ENCODE results near the gene ZC3H12C. TPM values are rescaled to one million over a fixed set of nuclear protein-coding genes. Genes with fewer than 3 reads are reported as not detected.

Gene ZC3H12C
- total and polyA plus RNA-seq, 10 of the 15 experiments (the other 5 are each of a cell fraction or from before 2014, with no cell fraction given), result 0.31 to 31.0 (median 3.7) TPM

DNA sequence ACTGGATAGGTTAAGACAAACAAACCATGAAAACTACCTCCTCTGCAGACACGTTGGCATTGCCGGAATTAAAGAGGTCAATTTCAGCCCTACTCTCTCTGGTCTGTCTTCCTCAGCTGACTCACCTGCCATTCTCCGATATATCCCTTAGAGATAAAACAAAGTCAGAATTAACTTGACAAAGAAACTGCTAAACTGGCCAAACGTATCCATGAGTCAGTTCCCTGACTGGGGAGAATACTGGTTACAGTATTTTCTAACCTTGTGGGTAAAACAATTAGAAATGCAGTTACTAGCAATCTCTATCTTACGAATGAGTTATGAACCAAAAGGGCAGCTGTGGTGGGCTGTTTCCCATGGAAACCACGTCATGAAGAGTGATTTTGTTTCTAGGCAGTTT, 107.0 kb downstream of the ZC3H12C start:
- SMC1A ChIA-PET (ENCODE audit: uncharacterized antibody, unreplicated experiment), result interaction anchor here (0.9 to 9.5 kb wide), 26 partner anchors 19 to 1069 kb away, joined by 3 to 113 read pairs (median 6); partner anchors contain the start of gene FDX1
- Histone ChIP-seq H2AFZ (ENCODE audit: control insufficient read depth, low read depth, low read length) (no peak overlapping the region), H3K79me2 (ENCODE audit: control insufficient read depth, insufficient read depth, low read length) (no peaks in the 10 kb centered on the region), H4K20me1 (ENCODE audit: control insufficient read depth, insufficient read depth) (no peaks in the 10 kb centered on the region), H3K36me3 (ENCODE audit: control insufficient read depth in 2 of 2, insufficient read depth in 2 of 2, low read length in 1 of 2) (no peaks in the 10 kb centered on the region), H3K4me1 (ENCODE audit: control insufficient read depth, insufficient read depth, low read length) (no peaks in the 10 kb centered on the region), H3K9ac (ENCODE audit: control insufficient read depth, insufficient read depth, low read length) (no peak overlapping the region), H3K4me3 (no peak overlapping the region), H3K27me3 (replicated peaks in 1 of 2; ENCODE audit: control insufficient read depth in 2 of 2, insufficient read depth in 2 of 2, low read length in 1 of 2) (no peaks in the 10 kb centered on the region), H3K9me3 (replicated peaks; ENCODE audit: control insufficient read depth, insufficient read depth, low read length) (no peaks in the 10 kb centered on the region; the same call in 2 of the 3 replicates), H3K4me2 (ENCODE audit: control insufficient read depth, insufficient read depth) (no peak overlapping the region), H3K27ac (ENCODE audit: control insufficient read depth, insufficient read depth) (no peak overlapping the region)
- in situ Hi-C loops (cut with MboI) (loop anchor here (5.0 kb wide), 3 partner anchors 177 to 1032 kb away; no protein-coding TSS in a partner anchor), intact Hi-C loops (cut with micrococcal nuclease; ENCODE audit: unreplicated experiment) (no loop called here)
- DNase-seq (ENCODE audit: low read depth, low spot score), result no peak
- CTCF ChIA-PET, result interaction anchor here (1.0 to 9.5 kb wide), 24 partner anchors 9 to 1083 kb away, joined by 3 to 178 read pairs (median 8); no protein-coding TSS in a partner anchor
- POLR2A ChIA-PET, result interaction anchor here (0.8 to 1.6 kb wide), 2 partner anchors 178 to 233 kb away, joined by 3 to 4 read pairs; no protein-coding TSS in a partner anchor
- FAIRE-seq, result peak; percentile 49
- no TSS peak for BruUV-seq (replicated peaks)
- RAD21 ChIA-PET (ENCODE audit: unreplicated experiment), result interaction anchor here (1.1 to 4.9 kb wide), 16 partner anchors 14 to 349 kb away, joined by 3 to 58 read pairs (median 8); no protein-coding TSS in a partner anchor
- no peak for ATAC-seq
- 70% methylated on average over 6 of the region's 6 CpGs for WGBS (ENCODE audit: insufficient coverage, insufficient replicate concordance, low lambda C conversion rate, missing lambda C conversion rate)
- TF ChIP-seq NFYB (IDR thresholded peaks at IDR 0.05; ENCODE audit: insufficient read depth, low read depth, low read length), result no peak
- TF ChIP-seq POLR2AphosphoS5 (IDR thresholded peaks at IDR 0.05; ENCODE audit: low read length), result no peak
- TF ChIP-seq JUND (IDR thresholded peaks at IDR 0.05; ENCODE audit: low read depth, low read length), result no peak
- TF ChIP-seq, protein P1, sequence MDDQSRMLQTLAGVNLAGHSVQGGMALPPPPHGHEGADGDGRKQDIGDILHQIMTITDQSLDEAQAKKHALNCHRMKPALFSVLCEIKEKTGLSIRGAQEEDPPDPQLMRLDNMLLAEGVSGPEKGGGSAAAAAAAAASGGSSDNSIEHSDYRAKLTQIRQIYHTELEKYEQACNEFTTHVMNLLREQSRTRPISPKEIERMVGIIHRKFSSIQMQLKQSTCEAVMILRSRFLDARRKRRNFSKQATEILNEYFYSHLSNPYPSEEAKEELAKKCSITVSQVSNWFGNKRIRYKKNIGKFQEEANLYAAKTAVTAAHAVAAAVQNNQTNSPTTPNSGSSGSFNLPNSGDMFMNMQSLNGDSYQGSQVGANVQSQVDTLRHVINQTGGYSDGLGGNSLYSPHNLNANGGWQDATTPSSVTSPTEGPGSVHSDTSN (IDR thresholded peaks at IDR 0.05; ENCODE audit: insufficient replicate concordance, low read depth, low read length), result no peak
- no peak for TF ChIP-seq ZNF207 (IDR thresholded peaks at IDR 0.05; ENCODE audit: borderline replicate concordance)
- no peak for TF ChIP-seq HCFC1 (IDR thresholded peaks at IDR 0.05; ENCODE audit: low read length)
- TF ChIP-seq WRNIP1 (IDR thresholded peaks at IDR 0.05; ENCODE audit: borderline replicate concordance, low read depth, low read length), result no peak
- no peak for TF ChIP-seq EP300 (IDR thresholded peaks at IDR 0.05; ENCODE audit: borderline replicate concordance in 1 of 2, control insufficient read depth in 1 of 2, low read depth in 2 of 2, low read length in 2 of 2)
- TF ChIP-seq SMAD5 (IDR thresholded peaks at IDR 0.05; ENCODE audit: low read depth), result no peak
- no peak for TF ChIP-seq TCF7 (IDR thresholded peaks at IDR 0.05; ENCODE audit: borderline replicate concordance)
- TF ChIP-seq, protein P2, sequence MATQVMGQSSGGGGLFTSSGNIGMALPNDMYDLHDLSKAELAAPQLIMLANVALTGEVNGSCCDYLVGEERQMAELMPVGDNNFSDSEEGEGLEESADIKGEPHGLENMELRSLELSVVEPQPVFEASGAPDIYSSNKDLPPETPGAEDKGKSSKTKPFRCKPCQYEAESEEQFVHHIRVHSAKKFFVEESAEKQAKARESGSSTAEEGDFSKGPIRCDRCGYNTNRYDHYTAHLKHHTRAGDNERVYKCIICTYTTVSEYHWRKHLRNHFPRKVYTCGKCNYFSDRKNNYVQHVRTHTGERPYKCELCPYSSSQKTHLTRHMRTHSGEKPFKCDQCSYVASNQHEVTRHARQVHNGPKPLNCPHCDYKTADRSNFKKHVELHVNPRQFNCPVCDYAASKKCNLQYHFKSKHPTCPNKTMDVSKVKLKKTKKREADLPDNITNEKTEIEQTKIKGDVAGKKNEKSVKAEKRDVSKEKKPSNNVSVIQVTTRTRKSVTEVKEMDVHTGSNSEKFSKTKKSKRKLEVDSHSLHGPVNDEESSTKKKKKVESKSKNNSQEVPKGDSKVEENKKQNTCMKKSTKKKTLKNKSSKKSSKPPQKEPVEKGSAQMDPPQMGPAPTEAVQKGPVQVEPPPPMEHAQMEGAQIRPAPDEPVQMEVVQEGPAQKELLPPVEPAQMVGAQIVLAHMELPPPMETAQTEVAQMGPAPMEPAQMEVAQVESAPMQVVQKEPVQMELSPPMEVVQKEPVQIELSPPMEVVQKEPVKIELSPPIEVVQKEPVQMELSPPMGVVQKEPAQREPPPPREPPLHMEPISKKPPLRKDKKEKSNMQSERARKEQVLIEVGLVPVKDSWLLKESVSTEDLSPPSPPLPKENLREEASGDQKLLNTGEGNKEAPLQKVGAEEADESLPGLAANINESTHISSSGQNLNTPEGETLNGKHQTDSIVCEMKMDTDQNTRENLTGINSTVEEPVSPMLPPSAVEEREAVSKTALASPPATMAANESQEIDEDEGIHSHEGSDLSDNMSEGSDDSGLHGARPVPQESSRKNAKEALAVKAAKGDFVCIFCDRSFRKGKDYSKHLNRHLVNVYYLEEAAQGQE (IDR thresholded peaks at IDR 0.05; ENCODE audit: low read depth, low read length), result no peak
- TF ChIP-seq TCF3 (IDR thresholded peaks at IDR 0.05; ENCODE audit: borderline replicate concordance, insufficient read depth, low read depth, low read length), result no peak
- TF ChIP-seq, protein P3, sequence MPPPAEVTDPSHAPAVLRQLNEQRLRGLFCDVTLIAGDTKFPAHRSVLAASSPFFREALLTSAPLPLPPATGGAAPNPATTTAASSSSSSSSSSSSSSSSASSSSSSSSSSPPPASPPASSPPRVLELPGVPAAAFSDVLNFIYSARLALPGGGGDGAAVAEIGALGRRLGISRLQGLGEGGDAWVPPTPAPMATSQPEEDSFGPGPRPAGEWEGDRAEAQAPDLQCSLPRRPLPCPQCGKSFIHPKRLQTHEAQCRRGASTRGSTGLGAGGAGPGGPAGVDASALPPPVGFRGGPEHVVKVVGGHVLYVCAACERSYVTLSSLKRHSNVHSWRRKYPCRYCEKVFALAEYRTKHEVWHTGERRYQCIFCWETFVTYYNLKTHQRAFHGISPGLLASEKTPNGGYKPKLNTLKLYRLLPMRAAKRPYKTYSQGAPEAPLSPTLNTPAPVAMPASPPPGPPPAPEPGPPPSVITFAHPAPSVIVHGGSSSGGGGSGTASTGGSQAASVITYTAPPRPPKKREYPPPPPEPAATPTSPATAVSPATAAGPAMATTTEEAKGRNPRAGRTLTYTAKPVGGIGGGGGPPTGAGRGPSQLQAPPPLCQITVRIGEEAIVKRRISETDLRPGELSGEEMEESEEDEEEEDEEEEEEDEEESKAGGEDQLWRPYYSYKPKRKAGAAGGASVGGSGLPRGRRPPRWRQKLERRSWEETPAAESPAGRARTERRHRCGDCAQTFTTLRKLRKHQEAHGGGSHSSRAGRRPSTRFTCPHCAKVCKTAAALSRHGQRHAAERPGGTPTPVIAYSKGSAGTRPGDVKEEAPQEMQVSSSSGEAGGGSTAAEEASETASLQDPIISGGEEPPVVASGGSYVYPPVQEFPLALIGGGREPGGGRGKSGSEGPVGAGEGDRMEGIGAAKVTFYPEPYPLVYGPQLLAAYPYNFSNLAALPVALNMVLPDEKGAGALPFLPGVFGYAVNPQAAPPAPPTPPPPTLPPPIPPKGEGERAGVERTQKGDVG (CRISPR knock-in tag; IDR thresholded peaks at IDR 0.05), result no peak
- no peak for TF ChIP-seq ZNF217 (IDR thresholded peaks at IDR 0.05)
